ENCODE data around the gene TEX11. TPM values are rescaled to one million over a fixed set of nuclear protein-coding genes. Genes with fewer than 3 reads are reported as not detected.
"Not testable (repeated sequence)": the region's sequence is repeated elsewhere in the genome, so short reads cannot be mapped to it uniquely, and the experiment has no call there.

Gene TEX11
- total RNA-seq, 1 donor from 2014 or later: not detected

GRCh38 chrX:70592091-70592490 is 316.4 kb downstream of the TEX11 start:
- no peak overlapping the region for H3K4me3 ChIP-seq
- H3K4me1 ChIP-seq: no peaks in the 10 kb centered on the region
- no peak for DNase-seq (ENCODE audit: extremely low spot score in 2 of 2)
- H3K36me3 ChIP-seq: no peaks in the 10 kb centered on the region
- H3K27me3 ChIP-seq: no peaks in the 10 kb centered on the region
- H3K9me3 ChIP-seq: no peaks in the 10 kb centered on the region
- H3K27ac ChIP-seq: no peak overlapping the region
- TF ChIP-seq POLR2A (IDR thresholded peaks at IDR 0.05) (no peak), POLR2AphosphoS5 (IDR thresholded peaks at IDR 0.05; ENCODE audit: insufficient read depth in 1 of 2, low read depth in 1 of 2) (no peak), CTCF (IDR thresholded peaks at IDR 0.05) (no peak)
- intact Hi-C loops (cut with DNase I): no loop called here

GRCh38 chrX:70587158-70587557 is 321.4 kb downstream of the TEX11 start:
- H3K27me3 ChIP-seq; DNase-seq (ENCODE audit: extremely low spot score in 2 of 2); H3K4me1 ChIP-seq; H3K4me3 ChIP-seq; H3K9me3 ChIP-seq; H3K27ac ChIP-seq; H3K36me3 ChIP-seq: not testable (repeated sequence)
- intact Hi-C loops (cut with DNase I): loop anchor here (5.0 kb wide), 1 partner anchor 1240 kb away; no protein-coding TSS in a partner anchor

GRCh38 chrX:70577442-70577841 is 331.1 kb downstream of the TEX11 start:
- no peak for TF ChIP-seq CTCF (IDR thresholded peaks at IDR 0.05)
- no peak for TF ChIP-seq POLR2AphosphoS5 (IDR thresholded peaks at IDR 0.05; ENCODE audit: insufficient read depth in 1 of 2, low read depth in 1 of 2)
- TF ChIP-seq POLR2A (IDR thresholded peaks at IDR 0.05): no peak
- peaks cover 3% of the 10 kb centered on the region for H3K9me3 ChIP-seq
- H3K27ac ChIP-seq: no peak overlapping the region
- no peaks in the 10 kb centered on the region for H3K4me1 ChIP-seq
- H3K27me3 ChIP-seq: no peaks in the 10 kb centered on the region
- H3K4me3 ChIP-seq: no peak overlapping the region
- intact Hi-C loops (cut with DNase I): no loop called here
- no peaks in the 10 kb centered on the region for H3K36me3 ChIP-seq
- DNase-seq (ENCODE audit: extremely low spot score in 2 of 2): no peak

- H3K27ac ChIP-seq; intact Hi-C loops (cut with DNase I); H3K27me3 ChIP-seq; H3K4me1 ChIP-seq; DNase-seq (ENCODE audit: extremely low spot score in 2 of 2); H3K9me3 ChIP-seq; H3K36me3 ChIP-seq; H3K4me3 ChIP-seq: not testable (repeated sequence)
These were observed 338.5 kb downstream of the TEX11 start for GRCh38 chrX:70569922-70570576.

GRCh38 chrX:70554948-70555347 is 353.6 kb downstream of the TEX11 start:
- no peaks in the 10 kb centered on the region for H3K36me3 ChIP-seq
- TF ChIP-seq POLR2AphosphoS5 (IDR thresholded peaks at IDR 0.05; ENCODE audit: insufficient read depth in 1 of 2, low read depth in 1 of 2): no peak
- TF ChIP-seq POLR2A (IDR thresholded peaks at IDR 0.05): no peak
- TF ChIP-seq CTCF (IDR thresholded peaks at IDR 0.05): no peak
- no peak overlapping the region for H3K4me3 ChIP-seq
- intact Hi-C loops (cut with DNase I): no loop called here
- no peaks in the 10 kb centered on the region for H3K4me1 ChIP-seq
- H3K9me3 ChIP-seq: no peaks in the 10 kb centered on the region
- H3K27ac ChIP-seq: no peak overlapping the region
- no peak for DNase-seq (ENCODE audit: extremely low spot score in 2 of 2)
- H3K27me3 ChIP-seq: no peaks in the 10 kb centered on the region

GRCh38 chrX:70554523-70554922 is 354.0 kb downstream of the TEX11 start:
- TF ChIP-seq POLR2AphosphoS5 (IDR thresholded peaks at IDR 0.05; ENCODE audit: insufficient read depth in 1 of 2, low read depth in 1 of 2) (no peak), CTCF (IDR thresholded peaks at IDR 0.05) (no peak)
- Histone ChIP-seq H3K27ac (no peak overlapping the region), H3K36me3 (no peaks in the 10 kb centered on the region), H3K9me3 (no peaks in the 10 kb centered on the region), H3K4me1 (no peaks in the 10 kb centered on the region), H3K4me3 (no peak overlapping the region), H3K27me3 (no peaks in the 10 kb centered on the region)
- no peak for DNase-seq (ENCODE audit: extremely low spot score in 2 of 2)
- intact Hi-C loops (cut with DNase I): no loop called here

Data from vagina (tissue), 2 donors.